NCI-H460 (cell line): ENCODE data around the gene ATL2. TPM values are rescaled to one million over a fixed set of nuclear protein-coding genes. Genes with fewer than 3 reads are reported as not detected.
"Not testable (repeated sequence)": the region's sequence is repeated elsewhere in the genome, so short reads cannot be mapped to it uniquely, and the experiment has no call there.

Experiments used
- DNase-seq: peaks from one replicate; pipeline ENCODE4 v3.0.0-alpha.2; 2016; ENCODE audit warnings: low read depth; ENCODE audit errors: extremely low read depth
- total RNA-seq: library from RNA; depleted of rRNA; stranded (reverse); fragments of >200 nt; shearing (Covaris generic); gene quantifications from 2 replicates; pipeline ENCODE4 v1.2.3, GENCODE V29; 2014

Gene ATL2
- total RNA-seq, 1 experiment from 2014 or later = 138 TPM

- DNase-seq = no peak
Measured at GRCh38 chr2:38394041-38394440, 17.0 kb upstream of the ATL2 start.

GRCh38 chr2:38390947-38391346 lies 13.9 kb upstream of the ATL2 start:
- DNase-seq = no peak

GRCh38 chr2:38387887-38388286 lies 10.8 kb upstream of the ATL2 start:
- no peak for DNase-seq

GRCh38 chr2:38386821-38387220 lies 9.7 kb upstream of the ATL2 start:
- no peak for DNase-seq

GRCh38 chr2:38386377-38386776 lies 9.3 kb upstream of the ATL2 start:
- no peak for DNase-seq

- DNase-seq = no peak
Measured at GRCh38 chr2:38384338-38384737, 7.3 kb upstream of the ATL2 start.

GRCh38 chr2:38383741-38384140 lies 6.7 kb upstream of the ATL2 start:
- not testable (repeated sequence) for DNase-seq

- DNase-seq = no peak
Measured at GRCh38 chr2:38381381-38382143, 4.5 kb upstream of the ATL2 start.

- DNase-seq = no peak
Measured at GRCh38 chr2:38380397-38381130, 3.5 kb upstream of the ATL2 start.

GRCh38 chr2:38376346-38377049 lies 575 bp downstream of the ATL2 start:
- DNase-seq = peak; percentile 67

- no peak for DNase-seq
Measured at GRCh38 chr2:38375696-38376345, 1.3 kb downstream of the ATL2 start.

GRCh38 chr2:38374984-38375383 lies 2.1 kb downstream of the ATL2 start:
- DNase-seq = no peak

- DNase-seq = no peak
Measured at GRCh38 chr2:38371235-38371634, 5.8 kb downstream of the ATL2 start.

GRCh38 chr2:38370664-38371063 lies 6.4 kb downstream of the ATL2 start:
- DNase-seq = no peak

- DNase-seq = no peak
Measured at GRCh38 chr2:38362232-38362631, 14.8 kb downstream of the ATL2 start.

GRCh38 chr2:38360177-38360576 lies 16.9 kb downstream of the ATL2 start:
- no peak for DNase-seq

GRCh38 chr2:38353402-38353801 lies 23.7 kb downstream of the ATL2 start:
- no peak for DNase-seq

- no peak for DNase-seq
Measured at GRCh38 chr2:38352336-38352735, 24.7 kb downstream of the ATL2 start.

GRCh38 chr2:38345323-38346038 lies 31.6 kb downstream of the ATL2 start:
- DNase-seq = no peak

- no peak for DNase-seq
Measured at GRCh38 chr2:38344813-38345212, 32.3 kb downstream of the ATL2 start.
